Heart right ventricle (tissue), 16 donors: ENCODE results near the gene RETREG2. TPM values are rescaled to one million over a fixed set of nuclear protein-coding genes. Genes with fewer than 3 reads are reported as not detected.
"Not testable (repeated sequence)": the region's sequence is repeated elsewhere in the genome, so short reads cannot be mapped to it uniquely, and the experiment has no call there.

ENCODE experiments used
- ATAC-seq, 8 donors: fragments of 200-7000 bp; cut with Tn5 transposase; one replicate each; pipeline ENCODE4 v1.9.1; 2020; ENCODE audit warnings: mild to moderate bottlenecking in 8 of 8, moderate library complexity in 8 of 8, moderate number of reproducible peaks in 1 of 8
- DNase-seq, 2 donors: peaks; one replicate each; pipeline ENCODE4 v3.0.0-alpha.2; 2020
- H3K27ac ChIP-seq, 10 donors: fragments of 200-600 bp; sonication (generic) in 2 of 10; one replicate each; pipeline versions ENCODE4 v1.5.0 to v1.8.0; 2020 to 2022; ENCODE audit warnings: mild to moderate bottlenecking in 3 of 10
- H3K27me3 ChIP-seq, 7 donors: fragments of 200-600 bp; one replicate each; pipeline ENCODE4 v1.8.0; 2021 to 2022; ENCODE audit warnings: mild to moderate bottlenecking in 2 of 7
- H3K36me3 ChIP-seq, 9 donors: fragments of 200-600 bp; sonication (generic) in 1 of 9; one replicate each; pipeline versions ENCODE4 v1.5.0 to v1.8.0; 2020 to 2022; ENCODE audit warnings: mild to moderate bottlenecking in 2 of 9
- H3K4me1 ChIP-seq, 9 donors: fragments of 200-600 bp; sonication (generic) in 1 of 9; one replicate each; pipeline versions ENCODE4 v1.5.0 to v1.8.0; 2020 to 2022; ENCODE audit warnings: mild to moderate bottlenecking in 4 of 9
- H3K4me3 ChIP-seq, 10 donors: fragments of 200-600 bp; sonication (generic) in 2 of 10; one replicate each; pipeline versions ENCODE4 v1.5.0 to v1.8.0; 2020 to 2022; ENCODE audit warnings: mild to moderate bottlenecking in 7 of 10, moderate library complexity in 2 of 10
- H3K9me3 ChIP-seq, 11 donors: fragments of 200-600 bp in 10 of 11; sonication (generic) in 2 of 11; one replicate each; pipeline versions ENCODE4 v1.5.0 to v1.8.0; 2013 to 2022; ENCODE audit warnings: mild to moderate bottlenecking in 2 of 11, control low read depth in 1 of 11, moderate library complexity in 1 of 11
- WGBS, 2 donors: extraction: QIAGEN DNeasy Blood & Tissue Kit; methylation state at CpG; one replicate each; pipeline ENCODE4 v1.1.7; 2013; ENCODE audit warnings: inconsistent platforms in 1 of 2; 5-methylcytosine and 5-hydroxymethylcytosine counted together
- intact Hi-C, 10 donors: fragments of 100-400 bp; cut with DNase I; formaldehyde crosslinking; loops; one replicate each; pipeline versions ENCODE4 v1.11.1 to v1.14.2; 2022
- polyA plus RNA-seq, 2 donors: library from polyadenylated mRNA; stranded (reverse); fragments of 200-250 nt; gene quantifications; one replicate each; pipeline ENCODE4 v1.2.3, GENCODE V29; 2013
- total RNA-seq, 10 donors: library from RNA; stranded (reverse); fragmentation: NEBNext Ultra II Directional in 3 of 10; extraction: Animal tissue kit (Norgen Biotek cat#: 25700) in 3 of 10; gene quantifications; one replicate each; pipeline versions ENCODE4 v1.2.1 to v1.2.4, GENCODE V29; 2021 to 2023
- TF ChIP-seq, protein P1 (sequence below), 9 donors: fragments of 200-600 bp; sonication (generic) in 2 of 9; IDR thresholded peaks; one replicate each; pipeline versions ENCODE4 v1.5.0 to v1.8.0; 2021 to 2022; ENCODE audit warnings: antibody characterized with exemption in 9 of 9, mild to moderate bottlenecking in 5 of 9, moderate library complexity in 1 of 9
- donor health status: Arrhythmogenic right ventricular cardiomyopathy.
- donor health status: ischemic (EF 13 %, LVEDD 7.1; RV severe dilation, severe dysfunction).
- donor health status: healthy with polysubstance abuse.
- donor health status: DM: no; HTN: yes; CAD: no.
- donor health status: DM: no; HTN: no; CAD: no.
- donor health status: ischemic (EF 25% LVEDD 6.9; RV normal size, moderate dysfunction).
- donor health status: ischemic (EF 25% LVEDD 5.7; RV mildly dilated, moderate dysfunction).
- donor health status: healthy.
- donor health status: DM: yes; HTN: yes; CAD: no.
- donor health status: Ischemic cardiomyopathy.
- donor health status: ischemic (EF 35%, LVEDD 5.7; RV mildly dilated, moderate dysfunction).
- donor health status: nonischemic (EF 11% LVEDD 7.7; RV severe dilation, severe dysfunction).
- donor health status: DM: yes; HTN: yes; CAD: no.
- donor health status: PGD.
- donor health status: ischemic (EF 29% LVEDD 5.4; RV normal size, mild dysfunction).
- donor health status: nonischemic (EF 23%, LVEDD 6.1; RV moderate dilation, normal function).

Gene RETREG2
- total and polyA plus RNA-seq, 12 donors: 11.3 to 47.3 (median 30.6) TPM

GRCh38 chr2:219197388-219197787, 19.3 kb downstream of the RETREG2 start:
- intact Hi-C loops: no loop called here
- WGBS, 2 donors: 96 to 100% methylated on average over 1 of the region's 1 CpG
- H3K27ac ChIP-seq: no peak overlapping the region
- no peaks in the 10 kb centered on the region for H3K9me3 ChIP-seq
- no peak overlapping the region for H3K4me3 ChIP-seq
- no peak for ATAC-seq
- DNase-seq: no peak
- peaks cover 0 to 22% (median 3%) of the 10 kb centered on the region in 7 donors for H3K27me3 ChIP-seq
- H3K4me1 ChIP-seq: no peaks in the 10 kb centered on the region
- TF ChIP-seq, protein P1, sequence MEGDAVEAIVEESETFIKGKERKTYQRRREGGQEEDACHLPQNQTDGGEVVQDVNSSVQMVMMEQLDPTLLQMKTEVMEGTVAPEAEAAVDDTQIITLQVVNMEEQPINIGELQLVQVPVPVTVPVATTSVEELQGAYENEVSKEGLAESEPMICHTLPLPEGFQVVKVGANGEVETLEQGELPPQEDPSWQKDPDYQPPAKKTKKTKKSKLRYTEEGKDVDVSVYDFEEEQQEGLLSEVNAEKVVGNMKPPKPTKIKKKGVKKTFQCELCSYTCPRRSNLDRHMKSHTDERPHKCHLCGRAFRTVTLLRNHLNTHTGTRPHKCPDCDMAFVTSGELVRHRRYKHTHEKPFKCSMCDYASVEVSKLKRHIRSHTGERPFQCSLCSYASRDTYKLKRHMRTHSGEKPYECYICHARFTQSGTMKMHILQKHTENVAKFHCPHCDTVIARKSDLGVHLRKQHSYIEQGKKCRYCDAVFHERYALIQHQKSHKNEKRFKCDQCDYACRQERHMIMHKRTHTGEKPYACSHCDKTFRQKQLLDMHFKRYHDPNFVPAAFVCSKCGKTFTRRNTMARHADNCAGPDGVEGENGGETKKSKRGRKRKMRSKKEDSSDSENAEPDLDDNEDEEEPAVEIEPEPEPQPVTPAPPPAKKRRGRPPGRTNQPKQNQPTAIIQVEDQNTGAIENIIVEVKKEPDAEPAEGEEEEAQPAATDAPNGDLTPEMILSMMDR (IDR thresholded peaks at IDR 0.05): no peak
- H3K36me3 ChIP-seq: no peaks in the 10 kb centered on the region

DNA sequence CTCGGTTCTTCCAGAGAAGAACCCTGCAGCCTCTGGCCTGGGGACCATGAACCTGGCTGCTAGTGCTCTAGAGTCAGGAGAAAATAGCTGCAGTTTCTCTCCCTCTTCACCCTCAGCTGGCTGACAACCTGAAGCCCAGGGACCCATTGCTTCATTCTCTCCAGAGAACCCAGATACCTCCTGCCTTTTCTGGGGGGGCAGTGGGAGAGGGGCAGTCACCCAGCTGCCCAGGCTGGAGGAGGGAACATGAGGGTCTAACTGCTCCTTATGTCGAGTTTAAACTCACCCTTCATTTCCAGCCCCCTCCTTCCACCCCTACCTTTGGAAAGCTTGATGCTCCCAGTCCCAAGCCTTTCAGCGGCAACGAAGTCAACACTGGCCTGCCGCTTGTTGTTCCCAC, 20.9 kb downstream of the RETREG2 start:
- Histone ChIP-seq H3K36me3 (no peaks in the 10 kb centered on the region), H3K27ac (no peak overlapping the region), H3K4me1 (no peaks in the 10 kb centered on the region), H3K27me3 (peaks cover 0 to 22% (median 3%) of the 10 kb centered on the region in 7 donors), H3K4me3 (no peak overlapping the region), H3K9me3 (no peaks in the 10 kb centered on the region)
- ATAC-seq: no peak
- TF ChIP-seq, protein P1 (IDR thresholded peaks at IDR 0.05): no peak
- DNase-seq: no peak
- intact Hi-C loops: no loop called here
- 71 to 72% methylated on average over 5 of the region's 5 CpGs for WGBS, 2 donors

- H3K36me3 ChIP-seq: no peaks in the 10 kb centered on the region
- TF ChIP-seq, protein P1 (IDR thresholded peaks at IDR 0.05): no peak
- H3K27ac ChIP-seq: no peak overlapping the region
- DNase-seq (no peak), ATAC-seq (no peak)
- H3K4me3 ChIP-seq: no peak overlapping the region
- peaks cover 0 to 22% (median 3%) of the 10 kb centered on the region in 7 donors for H3K27me3 ChIP-seq
- 83 to 84% methylated on average over 12 of the region's 12 CpGs for WGBS, 2 donors
- intact Hi-C loops: no loop called here
- H3K4me1 ChIP-seq: no peaks in the 10 kb centered on the region
- H3K9me3 ChIP-seq: peaks cover 0 to 2% (median 0%) of the 10 kb centered on the region in 11 donors
These were observed 21.6 kb downstream of the RETREG2 start for GRCh38 chr2:219199470-219200211.

GRCh38 chr2:219200502-219201326, 22.6 kb downstream of the RETREG2 start:
- H3K36me3 ChIP-seq, H3K9me3 ChIP-seq, H3K27ac ChIP-seq, DNase-seq, ATAC-seq, H3K4me3 ChIP-seq, intact Hi-C loops, H3K4me1 ChIP-seq: not testable (repeated sequence)
- 83% methylated on average over 25 of the region's 26 CpGs for WGBS, 2 donors
- peaks cover 0 to 22% (median 3%) of the 10 kb centered on the region in 7 donors for H3K27me3 ChIP-seq

GRCh38 chr2:219201331-219201730, 23.3 kb downstream of the RETREG2 start:
- intact Hi-C loops, DNase-seq, H3K36me3 ChIP-seq, H3K4me1 ChIP-seq, H3K4me3 ChIP-seq, ATAC-seq, H3K9me3 ChIP-seq, H3K27ac ChIP-seq: not testable (repeated sequence)
- peaks cover 0 to 22% (median 3%) of the 10 kb centered on the region in 7 donors for H3K27me3 ChIP-seq
- WGBS, 2 donors: 90 to 91% methylated on average over 19 to 20 of the region's 21 CpGs
